GM12801 (cell line): ENCODE results near the gene CREBZF.

ENCODE experiments used
- TF ChIP-seq, protein P1 (sequence below): IDR thresholded peaks from one replicate; pipeline ENCODE4 v1.5.1; 2011; ENCODE audit warnings: control low read depth; ENCODE audit not compliant: insufficient read length; ENCODE audit errors: extremely low read depth

Gene CREBZF

DNA sequence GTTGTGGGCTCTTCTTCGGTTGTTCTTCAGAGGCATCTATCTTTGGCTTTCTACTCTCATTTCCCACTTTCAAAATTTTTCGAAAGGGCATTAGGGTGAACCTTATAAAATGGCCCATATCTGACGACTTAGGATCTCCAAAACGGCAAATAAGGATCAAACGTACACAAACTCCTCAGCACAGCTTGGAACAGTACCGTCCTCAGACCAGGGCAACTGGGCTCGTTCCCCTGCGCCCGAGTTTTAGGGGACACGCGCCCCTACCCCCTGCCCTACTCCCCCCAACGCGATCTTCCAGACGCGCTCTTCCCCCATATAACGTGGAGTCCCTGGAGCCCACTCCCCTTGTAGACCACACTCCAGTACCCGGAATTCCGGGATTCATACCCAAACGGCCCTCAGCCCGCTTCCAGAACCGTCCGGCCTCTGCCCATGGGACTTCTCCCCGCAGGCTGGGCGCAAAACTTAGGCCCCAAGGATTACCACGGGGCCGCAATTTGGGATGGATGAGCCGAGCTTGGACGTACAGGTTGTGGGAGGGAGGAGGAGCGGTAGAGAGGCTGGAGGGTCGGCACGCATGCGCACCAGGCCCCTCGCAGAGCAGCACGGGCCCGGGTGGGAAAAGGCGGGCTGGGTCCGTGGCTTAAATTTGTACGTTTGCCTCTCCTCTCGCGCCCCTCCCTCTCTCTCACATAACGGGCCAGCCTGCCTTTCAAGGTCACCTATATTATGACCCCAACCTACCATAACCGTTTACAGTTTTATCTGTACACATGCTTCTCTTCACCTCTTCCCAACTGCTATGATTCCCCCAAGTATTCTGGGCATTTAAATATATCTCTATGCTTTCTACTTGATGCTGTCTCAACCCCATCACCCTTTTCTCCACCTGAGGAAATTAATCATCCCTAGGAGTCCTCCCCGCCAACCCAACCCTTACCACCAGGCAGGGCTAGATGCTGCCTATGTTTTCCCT, 17.7 kb upstream of the CREBZF start:
- TF ChIP-seq, protein P1, sequence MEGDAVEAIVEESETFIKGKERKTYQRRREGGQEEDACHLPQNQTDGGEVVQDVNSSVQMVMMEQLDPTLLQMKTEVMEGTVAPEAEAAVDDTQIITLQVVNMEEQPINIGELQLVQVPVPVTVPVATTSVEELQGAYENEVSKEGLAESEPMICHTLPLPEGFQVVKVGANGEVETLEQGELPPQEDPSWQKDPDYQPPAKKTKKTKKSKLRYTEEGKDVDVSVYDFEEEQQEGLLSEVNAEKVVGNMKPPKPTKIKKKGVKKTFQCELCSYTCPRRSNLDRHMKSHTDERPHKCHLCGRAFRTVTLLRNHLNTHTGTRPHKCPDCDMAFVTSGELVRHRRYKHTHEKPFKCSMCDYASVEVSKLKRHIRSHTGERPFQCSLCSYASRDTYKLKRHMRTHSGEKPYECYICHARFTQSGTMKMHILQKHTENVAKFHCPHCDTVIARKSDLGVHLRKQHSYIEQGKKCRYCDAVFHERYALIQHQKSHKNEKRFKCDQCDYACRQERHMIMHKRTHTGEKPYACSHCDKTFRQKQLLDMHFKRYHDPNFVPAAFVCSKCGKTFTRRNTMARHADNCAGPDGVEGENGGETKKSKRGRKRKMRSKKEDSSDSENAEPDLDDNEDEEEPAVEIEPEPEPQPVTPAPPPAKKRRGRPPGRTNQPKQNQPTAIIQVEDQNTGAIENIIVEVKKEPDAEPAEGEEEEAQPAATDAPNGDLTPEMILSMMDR, result no peak

DNA sequence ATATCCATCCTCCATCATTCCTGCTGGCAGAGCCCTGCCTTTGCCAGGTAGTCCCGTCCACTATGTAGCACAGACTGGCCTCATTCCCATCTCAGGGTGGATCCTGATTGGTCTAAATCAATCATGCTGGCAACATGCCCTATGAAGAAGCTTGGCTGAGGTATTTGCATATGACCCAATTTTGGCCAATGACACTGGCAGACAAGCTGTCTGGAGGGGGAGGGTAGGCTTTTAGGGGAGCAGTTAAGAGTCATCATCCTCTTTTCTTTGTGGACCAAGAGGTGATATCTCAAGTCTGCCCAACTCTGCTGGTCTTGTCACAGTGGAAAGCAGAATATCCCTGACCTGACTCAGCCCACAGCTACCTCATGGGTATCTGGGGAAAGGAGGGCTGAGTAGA, 16.0 kb upstream of the CREBZF start:
- TF ChIP-seq, protein P1, result no peak

DNA sequence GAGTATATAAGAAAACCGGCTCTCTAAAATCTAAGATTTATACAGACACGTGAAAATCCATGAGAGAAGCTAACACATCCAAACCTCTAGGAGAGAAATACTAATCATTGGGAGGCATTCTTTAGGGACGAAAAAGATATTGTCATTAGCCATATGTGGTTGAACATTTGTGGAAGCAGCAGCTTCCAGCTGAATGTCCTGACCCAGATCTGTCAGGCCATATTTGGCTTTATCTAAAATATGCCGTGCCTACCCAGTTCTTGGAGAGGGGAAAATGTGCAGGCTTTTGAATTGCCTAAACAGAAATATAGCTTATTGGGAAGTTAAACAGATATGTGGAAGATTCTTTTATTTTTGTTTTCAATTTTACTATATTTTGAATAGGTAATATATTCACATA, 14.6 kb upstream of the CREBZF start:
- TF ChIP-seq, protein P1, result no peak

DNA sequence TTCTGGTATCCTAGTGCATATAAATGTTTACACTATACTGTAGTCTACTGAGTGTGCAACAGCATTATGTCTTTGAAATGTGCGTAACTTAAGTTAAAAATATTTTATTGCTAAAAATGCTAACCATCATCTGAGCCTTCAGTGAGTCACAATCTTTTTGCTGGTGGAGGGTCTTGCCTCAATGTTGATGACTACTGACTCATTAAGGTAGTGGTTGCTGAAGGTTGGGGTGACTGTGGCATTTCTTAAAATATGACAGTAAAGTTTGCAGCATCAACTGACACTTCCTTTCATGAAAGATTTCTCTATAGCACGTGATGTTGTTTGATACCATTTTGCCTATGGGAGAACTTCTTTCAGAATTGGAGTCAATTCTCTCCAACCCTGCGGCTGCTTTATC, 8.5 kb upstream of the CREBZF start:
- TF ChIP-seq, protein P1, result no peak

DNA sequence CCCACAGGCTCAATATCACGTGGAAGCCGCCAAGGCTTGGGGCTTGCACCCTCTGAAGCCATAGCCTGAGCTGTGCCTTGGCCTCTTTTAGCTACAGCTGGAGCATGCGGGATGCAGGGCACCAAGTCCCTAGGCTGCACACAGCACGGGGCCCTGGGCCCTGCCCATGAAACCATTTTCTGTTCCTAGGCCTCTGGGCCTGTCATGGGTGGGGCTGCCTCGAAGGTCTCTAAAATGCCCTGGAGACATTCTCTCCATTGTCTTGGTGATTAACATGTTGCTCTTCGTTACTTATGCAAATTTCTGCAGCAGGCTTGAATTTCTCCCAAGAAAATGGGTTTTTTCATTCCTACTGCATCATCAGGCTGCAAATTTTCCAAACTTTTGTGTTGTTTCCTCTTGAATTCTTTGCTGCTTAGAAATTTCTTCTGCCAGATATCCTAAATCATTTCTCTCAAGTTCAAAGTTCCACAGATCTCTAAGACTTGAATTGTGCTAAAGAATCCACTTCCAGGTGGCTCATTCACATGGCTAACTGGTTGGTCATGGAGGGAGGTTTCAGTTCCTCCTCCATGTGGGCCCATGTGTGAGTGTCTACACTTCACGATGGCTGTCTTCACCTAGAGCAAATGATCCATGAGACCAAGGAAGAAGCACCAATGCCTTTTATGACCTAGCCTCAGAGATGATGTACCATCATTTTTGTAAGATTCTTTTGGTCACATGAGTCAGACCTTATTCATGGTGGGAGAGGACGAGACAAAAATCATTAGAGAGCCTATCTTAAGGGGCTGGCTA, 7.4 kb upstream of the CREBZF start:
- TF ChIP-seq, protein P1, result no peak

DNA sequence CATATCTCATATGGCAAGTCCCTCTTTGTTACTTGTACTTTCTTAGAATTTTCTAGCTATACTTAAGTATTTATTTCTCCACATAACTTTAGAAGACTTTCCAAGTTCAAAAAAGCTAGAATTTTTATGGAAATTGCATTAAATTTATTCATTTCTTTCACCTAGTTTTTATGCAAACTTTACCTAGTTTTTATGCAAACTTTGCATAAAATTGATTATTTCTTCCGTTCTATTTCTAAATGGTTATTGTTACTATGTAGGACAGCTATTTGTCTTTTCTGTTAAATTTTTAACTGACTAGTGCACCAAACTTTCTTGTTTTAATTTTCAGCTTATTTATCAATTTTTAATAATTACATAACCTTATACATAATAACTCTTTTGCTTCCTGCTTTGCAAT, 3.2 kb upstream of the CREBZF start:
- TF ChIP-seq, protein P1, result no peak

DNA sequence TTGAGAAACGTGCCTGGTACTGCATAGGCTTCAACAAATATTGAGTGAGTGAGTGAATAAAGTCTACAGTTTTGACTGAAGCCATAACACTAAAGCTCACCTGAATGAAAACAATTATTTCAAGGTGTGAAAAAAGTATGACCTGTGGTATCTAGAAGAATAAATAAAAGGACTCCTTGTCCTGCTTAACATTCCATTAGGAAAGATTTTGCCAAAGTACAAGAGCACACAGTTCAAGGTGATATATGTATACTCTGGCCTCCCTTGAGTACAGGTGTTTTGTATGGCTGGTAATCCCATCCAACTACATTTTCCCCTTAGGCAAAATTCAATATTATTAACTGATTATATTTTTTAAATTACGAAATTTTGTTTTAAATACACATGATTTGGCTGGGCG, 1.8 kb upstream of the CREBZF start:
- TF ChIP-seq, protein P1, result no peak
